Smooth muscle cell (in vitro differentiated cells): ENCODE measurements around the gene ANAPC4. TPM values are rescaled to one million over a fixed set of nuclear protein-coding genes. Genes with fewer than 3 reads are reported as not detected.

ENCODE experiments used
- DNase-seq: peaks from one replicate; lab custom pipeline; 2025; ENCODE audit not compliant: unreplicated experiment; lab: John Stamatoyannopoulos, UW
- H2AFZ ChIP-seq: fragments of 200-600 bp; sonication (generic); 2 replicates; pipeline ENCODE4 v1.6.0; 2016; ENCODE audit warnings: antibody characterized with exemption, low read depth, mild to moderate bottlenecking
- H3F3A ChIP-seq: fragments of 200-600 bp; sonication (generic); 2 replicates; pipeline ENCODE4 v1.6.0; 2017; ENCODE audit warnings: antibody characterized with exemption, low read depth
- H3K27ac ChIP-seq: fragments of 200-600 bp; sonication (generic); 2 replicates; pipeline ENCODE4 v1.5.1; 2016; ENCODE audit warnings: low read depth, mild to moderate bottlenecking
- H3K27me3 ChIP-seq: fragments of 200-600 bp; sonication (generic); 2 replicates; pipeline ENCODE4 v1.6.1; 2016; ENCODE audit warnings: low read depth, mild to moderate bottlenecking
- H3K36me3 ChIP-seq: fragments of 200-600 bp; sonication (generic); 2 replicates; pipeline ENCODE4 v1.5.1; 2016; ENCODE audit warnings: low read depth
- H3K4me1 ChIP-seq: fragments of 200-600 bp; sonication (generic); 2 replicates; pipeline ENCODE4 v1.5.1; 2016; ENCODE audit warnings: low read depth
- H3K4me2 ChIP-seq: fragments of 200-600 bp; sonication (generic); 2 replicates; pipeline ENCODE4 v1.6.0; 2016; ENCODE audit warnings: mild to moderate bottlenecking
- H3K4me3 ChIP-seq: fragments of 200-600 bp; sonication (generic); 2 replicates; pipeline ENCODE4 v1.5.1; 2016; ENCODE audit warnings: mild to moderate bottlenecking
- H3K79me2 ChIP-seq: fragments of 200-600 bp; sonication (generic); 2 replicates; pipeline ENCODE4 v1.6.0; 2016; ENCODE audit warnings: low read depth, mild to moderate bottlenecking
- H3K9ac ChIP-seq: fragments of 200-600 bp; sonication (generic); 2 replicates; pipeline ENCODE4 v1.6.0; 2016; ENCODE audit warnings: low read depth
- H3K9me3 ChIP-seq: fragments of 200-600 bp; sonication (generic); replicated peaks from 2 replicates; pipeline ENCODE4 v1.5.1; 2016; ENCODE audit warnings: low read depth
- H4K20me1 ChIP-seq: fragments of 200-600 bp; sonication (generic); 2 replicates; pipeline ENCODE4 v1.6.0; 2016; ENCODE audit warnings: low read depth
- WGBS: methylation state at CpG from one replicate; pipeline ENCODE4 v1.1.7; 2016; ENCODE audit warnings: low lambda C conversion rate; 5-methylcytosine and 5-hydroxymethylcytosine counted together
- polyA plus RNA-seq: library from polyadenylated mRNA; unstranded; fragments of >200 nt; fragmentation: Nextera tagmentation; extraction: Ambion mirVana; gene quantifications from 2 replicates; pipeline ENCODE4 v1.2.1, GENCODE V29; 2016
- total RNA-seq: library from RNA; depleted of rRNA; stranded (reverse); fragments of >200 nt; gene quantifications from 2 replicates; pipeline ENCODE4 v1.2.3, GENCODE V29; 2014
- TF ChIP-seq, protein P1 (sequence below): fragments of 200-600 bp; sonication (generic); IDR thresholded peaks from 2 replicates; pipeline ENCODE4 v1.5.1; 2017; ENCODE audit warnings: borderline replicate concordance, mild to moderate bottlenecking, antibody characterized with exemption; ENCODE audit not compliant: insufficient read depth, poor library complexity, severe bottlenecking

ANAPC4 gene
- total and polyA plus RNA-seq, 2 experiments from 2014 or later = 12.4 to 26.0 TPM

DNA sequence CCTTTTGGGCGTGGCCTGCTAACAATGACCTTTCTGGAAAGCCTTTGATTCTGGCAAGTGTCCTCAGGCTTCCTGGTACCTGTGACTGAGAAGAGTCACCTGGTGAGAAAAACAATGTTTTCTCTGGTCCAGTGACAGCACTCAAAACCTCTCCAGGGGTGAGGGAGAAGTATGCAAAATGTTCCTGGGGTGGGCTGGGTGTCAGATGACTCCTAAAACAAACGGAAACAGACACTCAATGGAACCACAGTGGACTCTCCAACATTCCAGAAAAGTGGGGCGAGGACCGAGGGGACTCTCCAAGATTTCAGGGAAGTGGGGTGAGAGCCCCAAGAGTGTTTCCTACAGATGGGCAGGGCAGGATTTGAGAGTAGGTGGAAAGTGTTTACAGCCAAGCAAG lies 69.5 kb downstream of the ANAPC4 start:
- no peaks in the 10 kb centered on the region for H4K20me1 ChIP-seq
- H3K4me3 ChIP-seq = no peak overlapping the region
- no peak for DNase-seq
- H3K36me3 ChIP-seq = no peaks in the 10 kb centered on the region
- H3K9me3 ChIP-seq = no peaks in the 10 kb centered on the region
- H3K79me2 ChIP-seq = no peaks in the 10 kb centered on the region
- H3K4me2 ChIP-seq = no peak overlapping the region
- TF ChIP-seq, protein P1, sequence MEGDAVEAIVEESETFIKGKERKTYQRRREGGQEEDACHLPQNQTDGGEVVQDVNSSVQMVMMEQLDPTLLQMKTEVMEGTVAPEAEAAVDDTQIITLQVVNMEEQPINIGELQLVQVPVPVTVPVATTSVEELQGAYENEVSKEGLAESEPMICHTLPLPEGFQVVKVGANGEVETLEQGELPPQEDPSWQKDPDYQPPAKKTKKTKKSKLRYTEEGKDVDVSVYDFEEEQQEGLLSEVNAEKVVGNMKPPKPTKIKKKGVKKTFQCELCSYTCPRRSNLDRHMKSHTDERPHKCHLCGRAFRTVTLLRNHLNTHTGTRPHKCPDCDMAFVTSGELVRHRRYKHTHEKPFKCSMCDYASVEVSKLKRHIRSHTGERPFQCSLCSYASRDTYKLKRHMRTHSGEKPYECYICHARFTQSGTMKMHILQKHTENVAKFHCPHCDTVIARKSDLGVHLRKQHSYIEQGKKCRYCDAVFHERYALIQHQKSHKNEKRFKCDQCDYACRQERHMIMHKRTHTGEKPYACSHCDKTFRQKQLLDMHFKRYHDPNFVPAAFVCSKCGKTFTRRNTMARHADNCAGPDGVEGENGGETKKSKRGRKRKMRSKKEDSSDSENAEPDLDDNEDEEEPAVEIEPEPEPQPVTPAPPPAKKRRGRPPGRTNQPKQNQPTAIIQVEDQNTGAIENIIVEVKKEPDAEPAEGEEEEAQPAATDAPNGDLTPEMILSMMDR = no peak
- H3K4me1 ChIP-seq = peaks cover 5% of the 10 kb centered on the region
- no peak overlapping the region for H2AFZ ChIP-seq
- no peak overlapping the region for H3K27ac ChIP-seq
- H3K9ac ChIP-seq = no peak overlapping the region
- no peaks in the 10 kb centered on the region for H3K27me3 ChIP-seq
- 70% methylated on average over 4 of the region's 4 CpGs for WGBS
- H3F3A ChIP-seq = peaks cover 9% of the 10 kb centered on the region

GRCh38 chr4:25448379-25449109 lies 71.5 kb downstream of the ANAPC4 start:
- H3K36me3 ChIP-seq = no peaks in the 10 kb centered on the region
- peaks cover 9% of the 10 kb centered on the region for H3F3A ChIP-seq
- no peaks in the 10 kb centered on the region for H4K20me1 ChIP-seq
- H3K4me3 ChIP-seq = no peak overlapping the region
- no peak for DNase-seq
- peak overlapping the region; percentile 89 for H3K9ac ChIP-seq
- H3K27me3 ChIP-seq = no peaks in the 10 kb centered on the region
- H3K4me2 ChIP-seq = peak overlapping the region; percentile 80
- peaks cover 5% of the 10 kb centered on the region for H3K4me1 ChIP-seq
- H3K27ac ChIP-seq = peak overlapping the region; percentile 99
- H2AFZ ChIP-seq = no peak overlapping the region
- TF ChIP-seq, protein P1 = no peak
- H3K79me2 ChIP-seq = no peaks in the 10 kb centered on the region
- H3K9me3 ChIP-seq = no peaks in the 10 kb centered on the region
- 41% methylated on average over 5 of the region's 5 CpGs for WGBS

DNA sequence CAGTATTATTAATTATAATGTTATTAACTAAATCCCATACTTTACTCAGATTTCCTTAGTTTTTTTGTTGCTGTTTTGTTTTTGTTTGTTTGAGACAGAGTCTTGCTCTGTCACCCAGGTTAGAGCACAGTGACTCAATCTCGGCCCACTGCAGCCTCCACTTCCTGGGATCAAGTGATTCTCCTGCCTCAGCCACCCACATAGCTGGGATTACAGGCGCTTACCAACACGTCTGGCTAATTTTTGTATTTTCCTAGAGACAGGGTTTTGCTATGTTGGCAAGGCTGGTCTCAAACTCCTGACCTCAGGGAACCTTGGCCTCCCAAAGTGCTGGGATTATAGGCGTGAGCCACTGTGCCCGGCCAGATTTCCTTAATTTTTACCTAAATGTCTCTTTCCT lies 72.2 kb downstream of the ANAPC4 start:
- Histone ChIP-seq H3K27ac (peak overlapping the region; percentile 99), H3K9ac (peak overlapping the region; percentile 89), H3K27me3 (no peaks in the 10 kb centered on the region), H3K4me3 (no peak overlapping the region), H3K4me2 (peak overlapping the region; percentile 80), H2AFZ (no peak overlapping the region), H3K4me1 (peaks cover 5% of the 10 kb centered on the region), H3F3A (peaks cover 9% of the 10 kb centered on the region), H3K79me2 (no peaks in the 10 kb centered on the region), H3K36me3 (no peaks in the 10 kb centered on the region), H3K9me3 (no peaks in the 10 kb centered on the region), H4K20me1 (no peaks in the 10 kb centered on the region)
- WGBS = 10% methylated on average over 5 of the region's 5 CpGs
- TF ChIP-seq, protein P1 = no peak
- no peak for DNase-seq

- H3K4me1 ChIP-seq = peaks cover 5% of the 10 kb centered on the region
- WGBS = 76% methylated on average over 5 of the region's 5 CpGs
- no peak overlapping the region for H3K4me3 ChIP-seq
- no peaks in the 10 kb centered on the region for H3K27me3 ChIP-seq
- peak overlapping the region; percentile 89 for H3K9ac ChIP-seq
- TF ChIP-seq, protein P1 = no peak
- H3F3A ChIP-seq = peaks cover 9% of the 10 kb centered on the region
- no peaks in the 10 kb centered on the region for H3K79me2 ChIP-seq
- no peak overlapping the region for H2AFZ ChIP-seq
- H4K20me1 ChIP-seq = no peaks in the 10 kb centered on the region
- DNase-seq = no peak
- H3K9me3 ChIP-seq = no peaks in the 10 kb centered on the region
- no peaks in the 10 kb centered on the region for H3K36me3 ChIP-seq
- peak overlapping the region; percentile 99 for H3K27ac ChIP-seq
- peak overlapping the region; percentile 80 for H3K4me2 ChIP-seq
Observed at GRCh38 chr4:25449688-25450087, 72.6 kb downstream of the ANAPC4 start.
